ENCODE data around the gene POLR2E. TPM values are rescaled to one million over a fixed set of nuclear protein-coding genes. Genes with fewer than 3 reads are reported as not detected.

Gene POLR2E
- total and polyA plus RNA-seq, 9 of the 15 experiments (the other 6 are each of a cell fraction or from before 2014, with no cell fraction given) = 3.4 to 413 (median 244) TPM

DNA sequence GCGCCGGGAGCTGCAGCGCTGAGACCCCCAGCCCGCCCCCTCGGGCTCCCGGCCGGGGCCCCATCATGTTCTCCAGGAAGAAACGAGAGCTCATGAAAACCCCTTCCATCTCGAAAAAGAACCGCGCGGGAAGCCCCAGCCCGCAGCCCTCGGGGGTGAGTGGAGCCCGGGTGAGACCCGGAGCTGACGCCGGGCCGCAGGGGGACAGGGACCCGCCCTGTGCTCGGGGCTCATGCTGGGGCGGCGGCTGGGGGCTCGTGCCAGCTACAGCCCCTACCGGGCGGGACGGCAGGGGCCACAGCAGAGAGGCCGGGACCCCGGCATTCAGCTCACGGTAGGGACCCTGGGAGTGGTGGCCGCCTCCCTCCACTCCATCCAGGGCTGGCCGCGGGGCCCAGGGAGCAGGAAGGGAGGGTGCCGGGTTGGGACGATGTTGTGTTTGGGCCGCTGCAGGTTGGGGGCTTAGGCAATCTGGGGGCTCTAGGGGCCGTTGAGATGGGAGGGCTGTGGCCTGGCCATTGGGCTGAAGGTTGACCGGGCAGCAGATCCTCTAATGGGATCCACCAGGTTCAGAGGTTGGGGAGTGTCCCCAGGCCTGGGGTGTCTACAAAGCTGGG is 27.7 kb downstream of the POLR2E start (continued):
- no peak for TF ChIP-seq PHTF2 (CRISPR knock-in tag; IDR thresholded peaks at IDR 0.05)
- no peak for TF ChIP-seq FIP1L1 (IDR thresholded peaks at IDR 0.05; ENCODE audit: low read depth, low read length, poor library complexity, severe bottlenecking)
- TF ChIP-seq, protein P1, sequence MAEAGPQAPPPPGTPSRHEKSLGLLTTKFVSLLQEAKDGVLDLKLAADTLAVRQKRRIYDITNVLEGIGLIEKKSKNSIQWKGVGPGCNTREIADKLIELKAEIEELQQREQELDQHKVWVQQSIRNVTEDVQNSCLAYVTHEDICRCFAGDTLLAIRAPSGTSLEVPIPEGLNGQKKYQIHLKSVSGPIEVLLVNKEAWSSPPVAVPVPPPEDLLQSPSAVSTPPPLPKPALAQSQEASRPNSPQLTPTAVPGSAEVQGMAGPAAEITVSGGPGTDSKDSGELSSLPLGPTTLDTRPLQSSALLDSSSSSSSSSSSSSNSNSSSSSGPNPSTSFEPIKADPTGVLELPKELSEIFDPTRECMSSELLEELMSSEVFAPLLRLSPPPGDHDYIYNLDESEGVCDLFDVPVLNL (CRISPR knock-in tag; IDR thresholded peaks at IDR 0.05; ENCODE audit: low read depth) = no peak
- TF ChIP-seq VEZF1 (CRISPR knock-in tag; IDR thresholded peaks at IDR 0.05) = 0 out of 2 replicates have a peak, but pooled peaks have one; percentile 23
- peak; percentile 12 for TF ChIP-seq ZBTB7A (IDR thresholded peaks at IDR 0.05; ENCODE audit: borderline replicate concordance, control insufficient read depth, low read depth, low read length)
- no peak for TF ChIP-seq ZNF449 (CRISPR knock-in tag; IDR thresholded peaks at IDR 0.05)
- no peak for TF ChIP-seq KAT2B (IDR thresholded peaks at IDR 0.05; ENCODE audit: low read depth, low read length)
- TF ChIP-seq, protein P2, sequence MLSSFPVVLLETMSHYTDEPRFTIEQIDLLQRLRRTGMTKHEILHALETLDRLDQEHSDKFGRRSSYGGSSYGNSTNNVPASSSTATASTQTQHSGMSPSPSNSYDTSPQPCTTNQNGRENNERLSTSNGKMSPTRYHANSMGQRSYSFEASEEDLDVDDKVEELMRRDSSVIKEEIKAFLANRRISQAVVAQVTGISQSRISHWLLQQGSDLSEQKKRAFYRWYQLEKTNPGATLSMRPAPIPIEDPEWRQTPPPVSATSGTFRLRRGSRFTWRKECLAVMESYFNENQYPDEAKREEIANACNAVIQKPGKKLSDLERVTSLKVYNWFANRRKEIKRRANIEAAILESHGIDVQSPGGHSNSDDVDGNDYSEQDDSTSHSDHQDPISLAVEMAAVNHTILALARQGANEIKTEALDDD (IDR thresholded peaks at IDR 0.05) = no peak

Data from K562 (cell line).